Sigmoid colon (tissue), 7 donors: ENCODE results near the gene OPN1SW. TPM values are rescaled to one million over a fixed set of nuclear protein-coding genes. Genes with fewer than 3 reads are reported as not detected.

Experiments
- DNase-seq: peaks from one replicate; pipeline ENCODE4 v3.0.0-alpha.2; 2019
- H3K27ac ChIP-seq, 4 donors: fragments of 200-600 bp; sonication (generic); one replicate each; pipeline ENCODE4 v1.5.1; 2016 to 2019; ENCODE audit warnings: mild to moderate bottlenecking in 1 of 4
- H3K27me3 ChIP-seq, 3 donors: fragments of 200-600 bp; sonication (generic); one replicate each; pipeline ENCODE4 v1.5.1; 2019; ENCODE audit warnings: mild to moderate bottlenecking in 1 of 3
- H3K36me3 ChIP-seq, 4 donors: fragments of 200-600 bp; sonication (generic); one replicate each; pipeline ENCODE4 v1.5.1; 2016 to 2019
- H3K4me1 ChIP-seq, 4 donors: fragments of 200-600 bp; sonication (generic); one replicate each; pipeline ENCODE4 v1.5.1; 2017 to 2019
- H3K4me3 ChIP-seq, 4 donors: fragments of 200-600 bp; sonication (generic); one replicate each; pipeline ENCODE4 v1.5.1; 2017 to 2019; ENCODE audit warnings: mild to moderate bottlenecking in 2 of 4, moderate library complexity in 1 of 4
- H3K9me3 ChIP-seq, 4 donors: fragments of 200-600 bp in 3 of 4; sonication (generic) in 3 of 4; one replicate each; pipeline versions ENCODE4 v1.5.1 to v1.6.1; 2013 to 2019
- EP300 ChIP-seq, 4 donors: sonication (generic); formaldehyde crosslinking; IDR thresholded peaks; one replicate each; pipeline ENCODE4 v1.6.1; 2017; ENCODE audit warnings: antibody characterized with exemption in 4 of 4
- POLR2A ChIP-seq, 2 donors: fragments of 450-650 bp; IDR thresholded peaks; one replicate each; pipeline ENCODE4 v1.6.1; 2016; ENCODE audit warnings: antibody characterized with exemption in 2 of 2, mild to moderate bottlenecking in 2 of 2, moderate library complexity in 2 of 2
- POLR2AphosphoS5 ChIP-seq, 4 donors: sonication (generic); formaldehyde crosslinking; IDR thresholded peaks; one replicate each; pipeline ENCODE4 v1.6.1; 2017; ENCODE audit warnings: antibody characterized with exemption in 4 of 4
- WGBS, 2 donors: extraction: QIAGEN DNeasy Blood & Tissue Kit; methylation state at CpG; one replicate each; pipeline ENCODE4 v1.1.7; 2013; 5-methylcytosine and 5-hydroxymethylcytosine counted together
- intact Hi-C: fragments of 100-400 bp; cut with DNase I; formaldehyde crosslinking; loops from one replicate; pipeline ENCODE4 v1.15.1; 2023
- polyA plus RNA-seq, 3 donors: library from polyadenylated mRNA; stranded (reverse); fragments of 200-250 nt; gene quantifications; one replicate each; pipeline ENCODE4 v1.2.3, GENCODE V29; 2013
- total RNA-seq, 4 donors: library from RNA; depleted of rRNA; stranded (reverse); fragments of >200 nt; gene quantifications; one replicate each; pipeline ENCODE4 v1.1.0, GENCODE V29; 2016
- TF ChIP-seq, protein P1 (sequence below), 4 experiments: fragments of 450-650 bp in 3 of 4; fragments of 200-600 bp in 1 of 4; IDR thresholded peaks; one replicate each; pipeline ENCODE4 v1.5.1; 2016 to 2019; ENCODE audit warnings: antibody characterized with exemption in 4 of 4, mild to moderate bottlenecking in 3 of 4, moderate library complexity in 2 of 4
- donor health status: healthy with polysubstance abuse.
- donor health status: Bipolar disorder and iron deficiency.
- donor health status: healthy.

OPN1SW gene
- total and polyA plus RNA-seq, 7 donors, result not detected

DNA sequence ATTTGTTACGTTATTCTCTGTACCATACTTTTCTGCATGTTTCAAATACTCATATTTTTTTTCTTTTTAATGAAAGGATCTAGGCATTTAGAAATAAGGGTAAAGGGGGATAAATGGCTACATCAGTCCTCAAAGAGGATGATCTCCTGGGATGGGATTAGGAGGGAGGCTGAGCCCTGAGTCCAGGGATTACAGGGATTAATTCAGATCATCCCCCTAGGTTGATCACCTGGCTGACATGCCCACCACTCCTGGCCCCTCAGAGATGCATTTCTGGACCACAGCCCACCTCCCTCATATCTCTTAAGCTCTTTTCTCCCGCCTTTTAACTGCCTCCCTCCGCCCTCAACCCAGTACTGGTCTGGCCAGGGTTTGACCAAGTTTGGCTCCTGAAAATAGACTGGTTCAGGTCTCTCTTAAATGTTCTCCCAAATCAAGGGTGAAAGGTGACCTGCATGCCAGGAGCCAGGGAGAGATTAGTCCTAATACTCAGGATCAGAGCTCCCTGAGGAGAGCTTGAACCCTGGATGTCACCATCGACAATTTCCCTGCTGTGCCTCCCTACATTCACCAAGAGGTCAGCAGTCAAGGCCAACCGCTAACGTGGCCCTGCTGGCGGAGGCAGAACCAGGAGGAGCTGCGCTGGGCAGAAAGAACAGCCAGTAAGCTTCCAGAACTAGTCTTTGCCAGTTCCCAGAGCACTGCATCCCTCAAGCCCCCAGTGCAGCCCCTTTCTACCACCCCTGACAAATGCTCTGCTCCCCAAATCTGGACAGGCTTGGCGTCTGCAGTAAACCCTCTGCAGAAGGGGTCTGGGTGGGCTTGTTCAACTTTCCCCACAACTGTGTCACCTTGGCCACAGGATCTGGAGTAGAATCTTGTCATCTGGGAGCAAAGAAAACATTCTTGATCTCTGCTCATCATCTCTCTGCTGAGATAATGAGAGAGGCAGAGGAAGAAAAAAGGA is 13.1 kb upstream of the OPN1SW start:
- Histone ChIP-seq H3K27me3 (no peaks in the 10 kb centered on the region), H3K4me1 (peaks cover 0 to 31% (median 24%) of the 10 kb centered on the region in 4 donors), H3K9me3 (no peaks in the 10 kb centered on the region), H3K4me3 (no peak overlapping the region), H3K36me3 (no peaks in the 10 kb centered on the region), H3K27ac (peak overlapping the region in 2 of 4 donors; percentile 83 to 90)
- DNase-seq, result no peak
- TF ChIP-seq POLR2AphosphoS5 (IDR thresholded peaks at IDR 0.05) (no peak), EP300 (IDR thresholded peaks at IDR 0.05) (no peak), POLR2A (IDR thresholded peaks at IDR 0.05) (no peak)
- TF ChIP-seq, protein P1, sequence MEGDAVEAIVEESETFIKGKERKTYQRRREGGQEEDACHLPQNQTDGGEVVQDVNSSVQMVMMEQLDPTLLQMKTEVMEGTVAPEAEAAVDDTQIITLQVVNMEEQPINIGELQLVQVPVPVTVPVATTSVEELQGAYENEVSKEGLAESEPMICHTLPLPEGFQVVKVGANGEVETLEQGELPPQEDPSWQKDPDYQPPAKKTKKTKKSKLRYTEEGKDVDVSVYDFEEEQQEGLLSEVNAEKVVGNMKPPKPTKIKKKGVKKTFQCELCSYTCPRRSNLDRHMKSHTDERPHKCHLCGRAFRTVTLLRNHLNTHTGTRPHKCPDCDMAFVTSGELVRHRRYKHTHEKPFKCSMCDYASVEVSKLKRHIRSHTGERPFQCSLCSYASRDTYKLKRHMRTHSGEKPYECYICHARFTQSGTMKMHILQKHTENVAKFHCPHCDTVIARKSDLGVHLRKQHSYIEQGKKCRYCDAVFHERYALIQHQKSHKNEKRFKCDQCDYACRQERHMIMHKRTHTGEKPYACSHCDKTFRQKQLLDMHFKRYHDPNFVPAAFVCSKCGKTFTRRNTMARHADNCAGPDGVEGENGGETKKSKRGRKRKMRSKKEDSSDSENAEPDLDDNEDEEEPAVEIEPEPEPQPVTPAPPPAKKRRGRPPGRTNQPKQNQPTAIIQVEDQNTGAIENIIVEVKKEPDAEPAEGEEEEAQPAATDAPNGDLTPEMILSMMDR (IDR thresholded peaks at IDR 0.05), result no peak
- 80 to 82% methylated on average over 9 of the region's 9 CpGs for WGBS, 2 donors
- intact Hi-C loops, result no loop called here

DNA sequence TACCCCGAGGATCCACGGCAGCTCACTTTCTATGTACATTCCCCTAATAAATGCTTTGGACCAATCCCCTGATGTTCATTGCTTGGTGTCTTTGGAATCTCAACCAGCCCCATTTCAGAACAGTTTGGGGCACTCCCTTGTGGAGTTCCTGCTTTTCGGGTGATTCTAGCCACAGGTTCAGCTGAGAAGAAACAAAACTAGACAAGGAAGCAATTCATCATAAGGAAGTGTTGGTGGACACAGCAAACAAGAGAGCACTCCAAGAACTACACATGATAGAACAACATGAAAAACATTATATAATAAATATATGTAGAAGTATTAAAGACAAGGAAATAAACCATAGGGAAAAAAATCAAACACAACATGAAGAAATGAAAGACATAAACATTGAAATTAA is 10.1 kb upstream of the OPN1SW start:
- TF ChIP-seq POLR2A (IDR thresholded peaks at IDR 0.05) (no peak), EP300 (IDR thresholded peaks at IDR 0.05) (no peak), POLR2AphosphoS5 (IDR thresholded peaks at IDR 0.05) (no peak)
- TF ChIP-seq, protein P1 (IDR thresholded peaks at IDR 0.05), result no peak
- Histone ChIP-seq H3K9me3 (no peaks in the 10 kb centered on the region), H3K36me3 (no peaks in the 10 kb centered on the region), H3K27ac (no peak overlapping the region), H3K27me3 (no peaks in the 10 kb centered on the region), H3K4me1 (peaks cover 0 to 35% (median 32%) of the 10 kb centered on the region in 4 donors), H3K4me3 (no peak overlapping the region)
- no peak for DNase-seq
- intact Hi-C loops, result no loop called here
- 25 to 61% methylated on average over 3 of the region's 3 CpGs for WGBS, 2 donors

DNA sequence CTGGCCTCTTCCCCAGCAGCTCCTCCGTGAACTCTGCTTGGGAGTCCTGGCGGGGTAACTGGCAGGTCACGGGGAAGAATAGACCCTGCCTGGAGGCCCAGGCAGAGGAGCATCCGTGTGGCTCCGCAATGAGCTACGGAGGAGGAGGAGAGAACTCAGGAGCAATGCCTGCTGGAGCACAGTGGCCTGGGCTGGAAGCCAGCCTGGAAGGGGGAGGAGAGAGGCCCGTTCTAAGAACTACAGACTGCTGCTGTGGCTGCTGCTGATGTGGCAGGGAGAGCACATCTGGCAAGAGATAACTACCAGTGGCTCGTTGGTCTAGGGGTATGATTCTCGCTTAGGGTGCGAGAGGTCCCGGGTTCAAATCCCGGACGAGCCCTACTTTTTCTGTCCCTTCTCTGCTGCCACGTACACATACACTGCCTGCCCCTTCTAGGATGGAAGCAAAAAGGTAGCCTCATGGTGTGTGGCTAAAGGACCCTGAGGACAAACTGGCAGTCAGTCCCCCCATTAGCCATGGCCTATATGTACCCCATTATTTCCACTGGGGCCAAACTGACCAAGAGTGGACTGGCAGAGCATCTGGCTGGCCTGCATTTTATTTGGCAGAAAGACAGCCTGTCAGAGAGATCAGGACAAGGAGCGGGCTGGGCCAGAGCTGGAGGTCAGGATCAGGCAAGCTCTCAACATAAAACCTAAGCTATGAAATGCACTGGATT is 7.7 kb upstream of the OPN1SW start:
- H3K27me3 ChIP-seq, result no peaks in the 10 kb centered on the region

DNA sequence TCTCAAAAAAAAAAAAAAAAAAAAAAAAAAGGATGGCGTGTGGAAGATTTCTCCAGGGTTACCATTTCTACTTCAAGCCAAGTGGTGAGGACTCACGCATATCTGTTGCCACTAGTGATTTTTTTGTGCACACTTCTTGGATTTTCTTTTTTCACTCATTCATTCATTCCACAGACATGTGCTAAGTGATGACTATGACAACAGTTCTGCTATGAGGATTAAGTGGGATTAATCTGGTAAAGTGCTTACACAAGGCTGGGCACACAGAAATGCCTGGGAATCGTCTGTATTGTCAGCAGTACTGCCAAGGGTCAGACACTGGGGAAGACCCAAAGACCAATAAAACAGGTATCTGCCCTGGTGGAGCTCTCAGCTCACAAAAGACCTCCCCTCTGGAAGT is 6.3 kb upstream of the OPN1SW start:
- TF ChIP-seq POLR2AphosphoS5 (IDR thresholded peaks at IDR 0.05) (no peak), POLR2A (IDR thresholded peaks at IDR 0.05) (no peak), EP300 (IDR thresholded peaks at IDR 0.05) (no peak)
- TF ChIP-seq, protein P1 (IDR thresholded peaks at IDR 0.05), result no peak
- peak overlapping the region; percentile 78 to 86 (median 82) for H3K27ac ChIP-seq
- H3K4me3 ChIP-seq, result no peak overlapping the region
- WGBS, 2 donors, result 67 to 77% methylated on average over 3 of the region's 3 CpGs
- H3K4me1 ChIP-seq, result peaks cover 0 to 31% (median 28%) of the 10 kb centered on the region in 4 donors
- no peak for DNase-seq
- intact Hi-C loops, result no loop called here
- H3K36me3 ChIP-seq, result no peaks in the 10 kb centered on the region
- no peaks in the 10 kb centered on the region for H3K27me3 ChIP-seq
- peaks cover 0 to 4% (median 0%) of the 10 kb centered on the region in 4 donors for H3K9me3 ChIP-seq

More for the DNA sequence above, 7.7 kb upstream of the OPN1SW start:
- no peaks in the 10 kb centered on the region for H3K36me3 ChIP-seq
- no peak overlapping the region for H3K4me3 ChIP-seq
- intact Hi-C loops, result no loop called here
- TF ChIP-seq, protein P1 (IDR thresholded peaks at IDR 0.05), result no peak
- peak; percentile 24 to 59 (median 52) for TF ChIP-seq POLR2AphosphoS5 (IDR thresholded peaks at IDR 0.05)
- no peak for TF ChIP-seq EP300 (IDR thresholded peaks at IDR 0.05)
- TF ChIP-seq POLR2A (IDR thresholded peaks at IDR 0.05), result no peak
- H3K9me3 ChIP-seq, result no peaks in the 10 kb centered on the region
- peak overlapping the region; percentile 78 to 86 (median 82) for H3K27ac ChIP-seq
- DNase-seq, result peak; percentile 93
- 64 to 75% methylated on average over 15 of the region's 15 CpGs for WGBS, 2 donors
- peaks cover 0 to 31% (median 28%) of the 10 kb centered on the region in 4 donors for H3K4me1 ChIP-seq
